Effector memory CD8-positive, alpha-beta T cell (primary cell): ENCODE measurements around the gene SSNA1.

Experiments
- ATAC-seq: fragments of 150-1000 bp; cut with Tn5 transposase; replicated peaks from 2 replicates; pipeline ENCODE4 v1.10.0; 2021; ENCODE audit warnings: mild to moderate bottlenecking, moderate library complexity
- DNase-seq, 3 experiments: peaks; one replicate each; pipeline ENCODE4 v3.0.0; 2021
- H3K27ac Mint-ChIP-seq, 2 donors: one replicate each; pipeline ENCODE4 v1.8.0; 2022; ENCODE audit warnings: mild to moderate bottlenecking in 2 of 2, mixed read lengths in 2 of 2, moderate library complexity in 2 of 2
- H3K27me3 Mint-ChIP-seq, 2 donors: one replicate each; pipeline ENCODE4 v1.8.0; 2022; ENCODE audit warnings: mixed read lengths in 2 of 2
- H3K36me3 Mint-ChIP-seq: one replicate; pipeline ENCODE4 v1.8.0; 2022; ENCODE audit warnings: mild to moderate bottlenecking, moderate library complexity, mixed read lengths; ENCODE audit not compliant: insufficient read depth
- H3K4me1 Mint-ChIP-seq, 2 donors: one replicate each; pipeline ENCODE4 v1.8.0; 2022; ENCODE audit warnings: low read depth in 2 of 2, mixed read lengths in 2 of 2
- H3K4me3 Mint-ChIP-seq, 2 donors: one replicate each; pipeline ENCODE4 v1.8.0; 2022; ENCODE audit warnings: mild to moderate bottlenecking in 2 of 2, mixed read lengths in 2 of 2, moderate library complexity in 2 of 2
- H3K9me3 Mint-ChIP-seq, 2 donors: one replicate each; pipeline ENCODE4 v1.8.0; 2022; ENCODE audit warnings: mixed read lengths in 2 of 2

Gene SSNA1

GRCh38 chr9:137230705-137231371 is 42.4 kb downstream of the SSNA1 start, which contains the start of gene SLC34A3:
Gene SLC34A3, plus strand, starts transcription at chr9:137230901. Its CDS starts 802 bp downstream, at chr9:137231703.
- no peaks in the 10 kb centered on the region for H3K36me3 Mint-ChIP-seq
- DNase-seq = no peak
- no peak for ATAC-seq
- H3K9me3 Mint-ChIP-seq = no peaks in the 10 kb centered on the region
- peaks cover 16 to 38% of the 10 kb centered on the region in 2 donors for H3K27me3 Mint-ChIP-seq
- H3K4me1 Mint-ChIP-seq = peaks cover 4 to 11% of the 10 kb centered on the region in 2 donors
- H3K27ac Mint-ChIP-seq = no peak within 1 kb of the TSS
- H3K4me3 Mint-ChIP-seq = no peak within 1 kb of the TSS

- peaks cover 16 to 38% of the 10 kb centered on the region in 2 donors for H3K27me3 Mint-ChIP-seq
- H3K27ac Mint-ChIP-seq = no peak overlapping the region
- ATAC-seq (no peak), DNase-seq (no peak)
- H3K9me3 Mint-ChIP-seq = no peaks in the 10 kb centered on the region
- H3K4me1 Mint-ChIP-seq = peaks cover 4 to 11% of the 10 kb centered on the region in 2 donors
- H3K36me3 Mint-ChIP-seq = no peaks in the 10 kb centered on the region
- no peak overlapping the region for H3K4me3 Mint-ChIP-seq
These were observed 43.0 kb downstream of the SSNA1 start for GRCh38 chr9:137231372-137232039.

- Mint-ChIP-seq H3K27ac (no peak overlapping the region), H3K4me3 (no peak overlapping the region), H3K27me3 (peaks cover 16 to 38% of the 10 kb centered on the region in 2 donors), H3K36me3 (no peaks in the 10 kb centered on the region), H3K9me3 (no peaks in the 10 kb centered on the region), H3K4me1 (peaks cover 4 to 11% of the 10 kb centered on the region in 2 donors)
- ATAC-seq (no peak), DNase-seq (no peak)
These were observed 43.6 kb downstream of the SSNA1 start for GRCh38 chr9:137232101-137232500.

GRCh38 chr9:137232510-137232909 is 44.0 kb downstream of the SSNA1 start:
- peaks cover 4 to 10% of the 10 kb centered on the region in 2 donors for H3K4me1 Mint-ChIP-seq
- no peak overlapping the region for H3K4me3 Mint-ChIP-seq
- no peaks in the 10 kb centered on the region for H3K36me3 Mint-ChIP-seq
- H3K9me3 Mint-ChIP-seq = no peaks in the 10 kb centered on the region
- no peak overlapping the region for H3K27ac Mint-ChIP-seq
- no peak for ATAC-seq
- no peak for DNase-seq
- peaks cover 13 to 34% of the 10 kb centered on the region in 2 donors for H3K27me3 Mint-ChIP-seq

DNA sequence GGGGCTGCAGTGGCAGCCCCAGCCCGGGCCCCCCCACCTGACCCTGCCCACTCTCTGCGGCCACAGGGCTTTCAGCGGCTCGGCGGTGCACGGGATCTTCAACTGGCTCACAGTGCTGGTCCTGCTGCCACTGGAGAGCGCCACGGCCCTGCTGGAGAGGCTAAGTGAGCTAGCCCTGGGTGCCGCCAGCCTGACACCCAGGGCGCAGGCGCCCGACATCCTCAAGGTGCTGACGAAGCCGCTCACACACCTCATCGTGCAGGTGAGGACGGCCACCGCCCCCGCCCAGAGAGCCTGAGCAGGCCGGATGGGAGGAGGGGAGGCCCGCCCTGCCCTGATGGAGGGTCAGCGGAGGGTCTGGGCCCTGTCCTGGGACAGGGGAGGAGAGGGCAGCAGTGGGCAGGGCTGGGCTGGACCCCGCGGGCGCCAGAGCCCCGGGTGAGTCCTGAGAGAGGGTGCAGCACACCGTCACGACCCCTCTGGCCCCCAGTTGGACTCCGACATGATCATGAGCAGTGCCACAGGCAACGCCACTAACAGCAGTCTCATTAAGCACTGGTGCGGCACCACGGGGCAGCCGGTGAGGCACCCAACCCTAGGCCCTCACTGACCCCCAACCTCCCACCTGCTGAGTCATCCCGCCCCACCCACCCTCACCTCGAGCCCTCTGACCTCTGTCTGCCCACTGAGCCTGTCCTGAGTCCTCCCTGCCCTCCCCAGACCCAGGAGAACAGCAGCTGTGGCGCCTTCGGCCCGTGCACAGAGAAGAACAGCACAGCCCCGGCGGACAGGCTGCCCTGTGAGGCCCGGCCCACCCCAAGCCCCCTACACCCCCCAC is 44.9 kb downstream of the SSNA1 start:
- DNase-seq (no peak), ATAC-seq (no peak)
- no peak overlapping the region for H3K27ac Mint-ChIP-seq
- H3K9me3 Mint-ChIP-seq = no peaks in the 10 kb centered on the region
- H3K27me3 Mint-ChIP-seq = peaks cover 9 to 28% of the 10 kb centered on the region in 2 donors
- no peaks in the 10 kb centered on the region for H3K36me3 Mint-ChIP-seq
- H3K4me1 Mint-ChIP-seq = peaks cover 2 to 7% of the 10 kb centered on the region in 2 donors
- H3K4me3 Mint-ChIP-seq = no peak overlapping the region

DNA sequence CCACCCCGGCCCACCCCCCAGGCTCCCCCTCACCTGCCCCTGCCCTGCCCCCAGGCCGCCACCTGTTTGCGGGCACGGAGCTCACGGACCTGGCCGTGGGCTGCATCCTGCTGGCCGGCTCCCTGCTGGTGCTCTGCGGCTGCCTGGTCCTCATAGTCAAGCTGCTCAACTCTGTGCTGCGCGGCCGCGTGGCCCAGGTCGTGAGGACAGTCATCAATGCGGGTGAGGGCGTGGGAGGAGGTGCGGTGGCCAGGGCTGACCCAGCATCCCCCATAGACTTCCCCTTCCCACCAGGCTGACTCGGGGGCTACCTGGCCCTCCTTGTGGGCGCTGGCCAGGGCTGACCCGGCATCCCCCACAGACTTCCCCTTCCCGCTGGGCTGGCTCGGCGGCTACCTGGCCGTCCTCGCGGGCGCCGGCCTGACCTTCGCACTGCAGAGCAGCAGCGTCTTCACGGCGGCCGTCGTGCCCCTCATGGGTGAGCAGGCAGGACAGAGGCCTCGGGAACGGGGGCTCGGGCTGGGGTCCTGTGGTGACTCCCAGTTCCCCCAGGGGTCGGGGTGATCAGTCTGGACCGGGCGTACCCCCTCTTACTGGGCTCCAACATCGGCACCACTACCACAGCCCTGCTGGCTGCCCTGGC is 45.7 kb downstream of the SSNA1 start:
- Mint-ChIP-seq H3K9me3 (no peaks in the 10 kb centered on the region), H3K4me1 (peaks cover 7 to 11% of the 10 kb centered on the region in 2 donors), H3K4me3 (no peak overlapping the region), H3K27me3 (peaks cover 9 to 28% of the 10 kb centered on the region in 2 donors), H3K36me3 (no peaks in the 10 kb centered on the region), H3K27ac (no peak overlapping the region)
- DNase-seq (no peak), ATAC-seq (no peak)

DNA sequence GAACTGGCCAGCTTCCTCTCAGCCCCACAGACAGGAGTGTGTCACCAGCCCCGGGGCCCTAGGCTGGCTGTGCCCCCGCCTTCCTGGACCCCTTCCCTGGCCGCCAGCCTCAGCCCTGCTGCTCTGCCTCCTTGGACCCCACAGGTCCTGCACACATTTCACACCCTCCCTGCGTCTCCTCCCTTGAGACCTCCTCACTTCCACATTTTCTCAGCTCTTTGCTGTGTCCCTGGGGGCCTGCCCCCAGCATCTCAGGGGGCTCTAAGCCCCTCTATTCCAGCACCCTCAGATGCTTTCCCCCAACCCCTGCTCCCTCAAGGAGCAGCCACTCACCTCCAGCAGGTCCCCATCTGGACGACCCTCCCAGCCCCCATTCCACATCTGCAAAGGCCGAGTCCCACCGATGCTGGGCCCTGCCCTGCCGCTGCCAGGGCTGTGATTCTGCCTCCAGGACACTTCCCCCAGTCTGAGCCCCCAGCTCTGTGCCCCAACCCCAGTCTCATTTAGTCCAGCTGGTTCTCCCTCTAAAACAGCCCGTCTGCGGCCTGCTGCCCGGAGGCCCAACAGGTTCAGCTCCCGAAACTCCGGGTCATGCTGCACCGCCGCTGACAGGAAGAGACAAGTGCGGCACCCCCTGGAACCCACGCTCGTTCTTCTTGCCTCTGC is 46.4 kb downstream of the SSNA1 start:
- DNase-seq (no peak), ATAC-seq (no peak)
- no peak overlapping the region for H3K4me3 Mint-ChIP-seq
- peaks cover 9 to 28% of the 10 kb centered on the region in 2 donors for H3K27me3 Mint-ChIP-seq
- no peak overlapping the region for H3K27ac Mint-ChIP-seq
- no peaks in the 10 kb centered on the region for H3K9me3 Mint-ChIP-seq
- H3K36me3 Mint-ChIP-seq = peaks cover 4% of the 10 kb centered on the region
- peaks cover 9 to 11% of the 10 kb centered on the region in 2 donors for H3K4me1 Mint-ChIP-seq

DNA sequence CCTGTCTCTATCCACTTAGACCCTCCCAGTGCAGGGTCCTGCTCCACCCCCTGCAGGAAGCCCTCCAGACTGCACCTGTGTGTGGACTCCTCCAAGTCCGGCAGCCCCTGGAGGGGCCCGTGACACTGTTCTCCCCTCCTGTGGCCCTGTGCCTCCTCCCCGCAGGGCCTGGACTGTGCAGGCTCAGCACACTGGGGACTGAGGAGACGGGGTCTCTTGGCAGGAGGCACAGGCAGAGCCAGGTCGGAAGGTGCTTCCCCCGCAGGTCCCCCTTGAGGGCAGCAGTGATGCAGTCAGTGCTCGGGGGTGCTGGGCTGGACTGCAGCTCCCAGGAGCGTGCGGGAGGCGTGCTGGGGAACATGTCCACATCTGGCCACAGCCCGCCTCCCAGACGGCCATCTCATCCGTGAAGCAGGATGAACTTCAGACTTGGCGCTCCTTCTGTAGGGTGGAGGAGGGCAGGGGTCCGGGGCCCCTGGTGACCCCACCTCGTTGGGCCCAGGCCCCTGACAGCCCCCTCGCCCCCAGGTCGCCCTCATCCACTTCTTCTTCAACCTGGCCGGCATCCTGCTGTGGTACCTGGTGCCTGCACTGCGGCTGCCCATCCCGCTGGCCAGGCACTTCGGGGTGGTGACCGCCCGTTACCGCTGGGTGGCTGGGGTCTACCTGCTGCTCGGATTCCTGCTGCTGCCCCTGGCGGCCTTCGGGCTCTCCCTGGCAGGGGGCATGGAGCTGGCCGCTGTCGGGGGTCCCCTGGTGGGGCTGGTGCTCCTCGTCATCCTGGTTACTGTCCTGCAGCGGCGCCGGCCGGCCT is 47.2 kb downstream of the SSNA1 start:
- no peak overlapping the region for H3K27ac Mint-ChIP-seq
- peaks cover 9 to 11% of the 10 kb centered on the region in 2 donors for H3K4me1 Mint-ChIP-seq
- ATAC-seq = no peak
- peaks cover 4% of the 10 kb centered on the region for H3K36me3 Mint-ChIP-seq
- peaks cover 9 to 28% of the 10 kb centered on the region in 2 donors for H3K27me3 Mint-ChIP-seq
- H3K9me3 Mint-ChIP-seq = no peaks in the 10 kb centered on the region
- no peak overlapping the region for H3K4me3 Mint-ChIP-seq
- DNase-seq = no peak

DNA sequence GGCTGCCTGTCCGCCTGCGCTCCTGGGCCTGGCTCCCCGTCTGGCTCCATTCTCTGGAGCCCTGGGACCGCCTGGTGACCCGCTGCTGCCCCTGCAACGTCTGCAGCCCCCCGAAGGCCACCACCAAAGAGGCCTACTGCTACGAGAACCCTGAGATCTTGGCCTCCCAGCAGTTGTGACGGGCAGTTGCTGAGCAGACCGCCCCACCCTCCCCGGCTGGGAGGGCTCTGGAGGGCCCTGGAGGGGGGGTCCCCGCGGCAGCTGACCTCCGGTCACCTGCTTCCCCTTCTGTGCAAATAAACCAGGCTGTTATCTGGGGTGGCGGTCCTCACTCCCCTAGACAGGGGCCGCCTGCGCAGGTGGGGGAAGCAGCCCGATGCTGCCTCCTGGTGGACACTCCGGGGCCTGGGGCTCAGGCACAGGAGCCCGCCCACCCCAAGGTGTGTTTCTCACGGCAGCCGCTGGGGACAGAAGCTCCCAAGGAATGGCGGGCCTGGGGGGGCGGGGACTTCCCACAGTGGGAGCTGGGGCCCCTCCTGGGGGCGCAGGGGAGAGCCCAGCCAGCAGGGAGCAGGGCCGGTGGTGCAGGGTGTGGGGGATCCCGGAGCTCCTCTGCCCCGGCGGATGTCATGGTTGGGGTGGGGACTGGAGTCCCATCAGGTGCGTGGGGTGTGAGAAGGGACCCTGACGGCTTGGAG is 47.9 kb downstream of the SSNA1 start:
- peaks cover 11 to 16% of the 10 kb centered on the region in 2 donors for H3K4me1 Mint-ChIP-seq
- no peak overlapping the region for H3K4me3 Mint-ChIP-seq
- no peak overlapping the region for H3K27ac Mint-ChIP-seq
- H3K36me3 Mint-ChIP-seq = peaks cover 11% of the 10 kb centered on the region
- peaks cover 9 to 23% of the 10 kb centered on the region in 2 donors for H3K27me3 Mint-ChIP-seq
- peak; percentile 27 for ATAC-seq
- DNase-seq = peak; percentile 87 to 89 (median 88)
- no peaks in the 10 kb centered on the region for H3K9me3 Mint-ChIP-seq

- no peak overlapping the region for H3K27ac Mint-ChIP-seq
- no peak overlapping the region for H3K4me3 Mint-ChIP-seq
- no peak for ATAC-seq
- peaks cover 11 to 16% of the 10 kb centered on the region in 2 donors for H3K4me1 Mint-ChIP-seq
- peaks cover 4 to 17% of the 10 kb centered on the region in 2 donors for H3K27me3 Mint-ChIP-seq
- H3K9me3 Mint-ChIP-seq = no peaks in the 10 kb centered on the region
- peaks cover 15% of the 10 kb centered on the region for H3K36me3 Mint-ChIP-seq
- DNase-seq = no peak
These were observed 48.5 kb downstream of the SSNA1 start for GRCh38 chr9:137236936-137237421.

GRCh38 chr9:137237759-137238726 is 49.6 kb downstream of the SSNA1 start:
- ATAC-seq (no peak), DNase-seq (no peak)
- peaks cover 18 to 19% of the 10 kb centered on the region in 2 donors for H3K4me1 Mint-ChIP-seq
- H3K4me3 Mint-ChIP-seq = peak overlapping the region in 1 of 2 donors; percentile 19
- peaks cover 26% of the 10 kb centered on the region for H3K36me3 Mint-ChIP-seq
- H3K9me3 Mint-ChIP-seq = no peaks in the 10 kb centered on the region
- H3K27me3 Mint-ChIP-seq = peaks cover 0 to 14% of the 10 kb centered on the region in 2 donors
- H3K27ac Mint-ChIP-seq = peak overlapping the region in 1 of 2 donors; percentile 82
